ENCODE data around the gene TUNAR.
"Not testable (repeated sequence)": the region's sequence is repeated elsewhere in the genome, so short reads cannot be mapped to it uniquely, and the experiment has no call there.

TUNAR gene

GRCh38 chr14:95959317-95959716 lies 82.7 kb downstream of the TUNAR start:
- TF ChIP-seq, protein P1, sequence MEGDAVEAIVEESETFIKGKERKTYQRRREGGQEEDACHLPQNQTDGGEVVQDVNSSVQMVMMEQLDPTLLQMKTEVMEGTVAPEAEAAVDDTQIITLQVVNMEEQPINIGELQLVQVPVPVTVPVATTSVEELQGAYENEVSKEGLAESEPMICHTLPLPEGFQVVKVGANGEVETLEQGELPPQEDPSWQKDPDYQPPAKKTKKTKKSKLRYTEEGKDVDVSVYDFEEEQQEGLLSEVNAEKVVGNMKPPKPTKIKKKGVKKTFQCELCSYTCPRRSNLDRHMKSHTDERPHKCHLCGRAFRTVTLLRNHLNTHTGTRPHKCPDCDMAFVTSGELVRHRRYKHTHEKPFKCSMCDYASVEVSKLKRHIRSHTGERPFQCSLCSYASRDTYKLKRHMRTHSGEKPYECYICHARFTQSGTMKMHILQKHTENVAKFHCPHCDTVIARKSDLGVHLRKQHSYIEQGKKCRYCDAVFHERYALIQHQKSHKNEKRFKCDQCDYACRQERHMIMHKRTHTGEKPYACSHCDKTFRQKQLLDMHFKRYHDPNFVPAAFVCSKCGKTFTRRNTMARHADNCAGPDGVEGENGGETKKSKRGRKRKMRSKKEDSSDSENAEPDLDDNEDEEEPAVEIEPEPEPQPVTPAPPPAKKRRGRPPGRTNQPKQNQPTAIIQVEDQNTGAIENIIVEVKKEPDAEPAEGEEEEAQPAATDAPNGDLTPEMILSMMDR (IDR thresholded peaks at IDR 0.05; ENCODE audit: borderline replicate concordance, insufficient read depth, low read depth, low read length), result no peak

DNA sequence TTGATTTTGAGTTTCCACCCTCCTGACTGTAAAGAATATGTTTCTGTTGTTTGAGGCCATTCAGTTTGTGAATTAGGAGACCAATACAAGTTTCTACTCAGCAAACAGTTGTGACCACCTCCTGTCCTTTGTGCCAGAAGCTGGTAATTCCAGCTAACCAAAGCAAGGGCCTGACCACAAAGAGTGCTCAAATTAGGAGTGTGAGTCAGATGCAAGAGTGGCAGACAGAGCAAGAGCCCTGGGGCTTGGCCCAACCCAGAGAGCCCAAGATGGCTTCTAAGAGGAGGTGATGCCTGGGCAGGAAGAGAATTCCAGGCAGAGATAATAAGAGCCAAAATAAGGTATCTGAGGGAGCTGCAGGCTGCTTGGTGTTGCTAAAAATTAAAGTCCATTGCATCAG lies 84.8 kb downstream of the TUNAR start:
- TF ChIP-seq, protein P1 (IDR thresholded peaks at IDR 0.05; ENCODE audit: borderline replicate concordance, insufficient read depth, low read depth, low read length), result no peak
- no peak overlapping the region for H3K4me3 ChIP-seq (ENCODE audit: low read depth, low read length)

More at GRCh38 chr14:95959317-95959716, 82.7 kb downstream of the TUNAR start:
- no peak overlapping the region for H3K4me3 ChIP-seq (ENCODE audit: low read depth, low read length)

GRCh38 chr14:95964901-95965300 lies 88.3 kb downstream of the TUNAR start:
- TF ChIP-seq, protein P1 (IDR thresholded peaks at IDR 0.05; ENCODE audit: borderline replicate concordance, insufficient read depth, low read depth, low read length), result no peak
- H3K4me3 ChIP-seq (ENCODE audit: low read depth, low read length), result no peak overlapping the region

DNA sequence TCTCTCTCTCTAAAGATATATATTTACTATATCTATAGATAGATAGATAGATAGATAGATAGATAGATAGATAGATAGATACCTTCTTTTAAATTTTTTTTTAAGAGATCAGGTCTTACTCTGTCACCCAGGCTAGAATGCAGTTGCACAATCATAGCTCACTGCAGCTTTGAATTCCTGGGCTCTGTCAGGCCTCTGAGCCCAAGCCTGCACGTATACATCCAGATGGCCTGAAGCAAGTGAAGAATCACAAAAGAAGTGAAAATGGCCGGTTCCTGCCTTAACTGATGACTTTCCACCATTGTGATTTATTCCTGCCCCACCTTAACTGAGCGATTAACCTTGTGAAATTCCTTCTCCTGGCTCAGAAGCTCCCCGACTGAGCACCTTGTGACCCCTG lies 91.4 kb downstream of the TUNAR start:
- not testable (repeated sequence) for H3K4me3 ChIP-seq (ENCODE audit: low read depth, low read length)
